ENCODE measurements around the gene GRB10.
A peak's percentile ranks its signal among the peaks of the same experiment; 100 is the strongest.

GRB10 gene

GRCh38 chr7:50652400-50653125 lies 130.1 kb downstream of the GRB10 start:
- DNase-seq = no peak

GRCh38 chr7:50651271-50651989 lies 131.3 kb downstream of the GRB10 start:
- DNase-seq = no peak

- DNase-seq = no peak
Observed at GRCh38 chr7:50650057-50650664, 132.5 kb downstream of the GRB10 start.

- DNase-seq = no peak
Observed at GRCh38 chr7:50649259-50649885, 133.3 kb downstream of the GRB10 start.

GRCh38 chr7:50648570-50649169 lies 134.0 kb downstream of the GRB10 start:
- DNase-seq = no peak

GRCh38 chr7:50648076-50648475 lies 134.6 kb downstream of the GRB10 start:
- no peak for DNase-seq

GRCh38 chr7:50647286-50647980 lies 135.3 kb downstream of the GRB10 start:
- DNase-seq = no peak

GRCh38 chr7:50646069-50646468 lies 136.6 kb downstream of the GRB10 start:
- DNase-seq = no peak

GRCh38 chr7:50645186-50645585 lies 137.5 kb downstream of the GRB10 start:
- no peak for DNase-seq

GRCh38 chr7:50644586-50644985 lies 138.1 kb downstream of the GRB10 start:
- DNase-seq = no peak

GRCh38 chr7:50644114-50644513 lies 138.6 kb downstream of the GRB10 start:
- no peak for DNase-seq

- peak in 1 of 2 experiments; percentile 5 for DNase-seq
Observed at GRCh38 chr7:50641442-50642405, 141.0 kb downstream of the GRB10 start.

- DNase-seq = no peak
Observed at GRCh38 chr7:50640779-50641178, 141.9 kb downstream of the GRB10 start.

- no peak for DNase-seq
Observed at GRCh38 chr7:50640256-50640655, 142.4 kb downstream of the GRB10 start.

- DNase-seq = no peak
Observed at GRCh38 chr7:50637725-50638643, 144.7 kb downstream of the GRB10 start.

- DNase-seq = no peak
Observed at GRCh38 chr7:50634378-50634777, 148.3 kb downstream of the GRB10 start.

GRCh38 chr7:50633414-50633710 lies 149.3 kb downstream of the GRB10 start:
- DNase-seq = no peak

- DNase-seq = peak in 1 of 2 experiments; percentile 38
Observed at GRCh38 chr7:50632561-50633413, 149.9 kb downstream of the GRB10 start.

- DNase-seq = no peak
Observed at GRCh38 chr7:50631639-50632038, 151.1 kb downstream of the GRB10 start.
